HS-5 (cell line): ENCODE measurements around the gene PRPSAP2.
"Not testable (repeated sequence)": the region's sequence is repeated elsewhere in the genome, so short reads cannot be mapped to it uniquely, and the experiment has no call there.

ENCODE experiments used
- DNase-seq: peaks from one replicate; pipeline ENCODE4 v3.0.0-alpha.2; 2012; ENCODE audit warnings: low read depth

The PRPSAP2 gene, protein sequence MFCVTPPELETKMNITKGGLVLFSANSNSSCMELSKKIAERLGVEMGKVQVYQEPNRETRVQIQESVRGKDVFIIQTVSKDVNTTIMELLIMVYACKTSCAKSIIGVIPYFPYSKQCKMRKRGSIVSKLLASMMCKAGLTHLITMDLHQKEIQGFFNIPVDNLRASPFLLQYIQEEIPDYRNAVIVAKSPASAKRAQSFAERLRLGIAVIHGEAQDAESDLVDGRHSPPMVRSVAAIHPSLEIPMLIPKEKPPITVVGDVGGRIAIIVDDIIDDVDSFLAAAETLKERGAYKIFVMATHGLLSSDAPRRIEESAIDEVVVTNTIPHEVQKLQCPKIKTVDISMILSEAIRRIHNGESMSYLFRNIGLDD

DNA sequence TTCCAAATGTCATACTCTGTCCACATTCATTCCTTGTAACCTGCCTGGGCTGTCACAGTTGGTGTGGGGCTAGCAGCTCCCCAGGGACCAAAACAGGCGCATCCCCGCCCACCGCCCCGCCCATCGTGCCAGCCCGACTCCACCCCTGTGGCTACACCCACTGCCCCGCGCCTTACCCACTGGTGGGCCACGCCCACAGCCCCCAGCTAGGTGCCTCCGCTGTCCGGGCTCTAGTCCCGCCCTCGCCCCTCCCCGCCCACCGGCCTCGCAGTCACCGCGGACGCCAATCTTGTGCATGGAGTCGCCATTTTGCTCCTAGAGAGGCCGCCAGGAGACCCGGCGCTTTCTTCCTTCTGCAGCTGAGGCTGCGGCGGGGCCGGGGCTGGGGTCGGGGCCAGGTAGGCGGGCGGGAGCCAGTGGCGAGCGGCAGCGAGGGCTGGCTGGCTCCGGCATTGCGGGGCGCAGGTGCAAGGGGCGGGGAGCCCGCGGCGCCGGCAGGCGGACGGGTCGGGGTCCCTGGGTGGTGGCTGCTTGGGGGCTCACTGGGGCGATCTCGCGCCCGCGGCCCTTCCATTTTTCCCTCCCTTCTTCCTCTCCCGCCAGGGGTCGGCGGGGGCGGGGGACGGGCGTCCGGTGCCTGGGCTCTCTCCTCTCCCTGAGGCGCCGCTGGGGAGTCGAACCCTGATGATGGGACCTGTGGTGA, at the start of gene PRPSAP2:
Gene PRPSAP2 (plus strand): TSS at position 268 of the 703 bp plus-strand sequence. CDS start 7,703 bp downstream, outside the sequence.
- peak; percentile 67 for DNase-seq

DNA sequence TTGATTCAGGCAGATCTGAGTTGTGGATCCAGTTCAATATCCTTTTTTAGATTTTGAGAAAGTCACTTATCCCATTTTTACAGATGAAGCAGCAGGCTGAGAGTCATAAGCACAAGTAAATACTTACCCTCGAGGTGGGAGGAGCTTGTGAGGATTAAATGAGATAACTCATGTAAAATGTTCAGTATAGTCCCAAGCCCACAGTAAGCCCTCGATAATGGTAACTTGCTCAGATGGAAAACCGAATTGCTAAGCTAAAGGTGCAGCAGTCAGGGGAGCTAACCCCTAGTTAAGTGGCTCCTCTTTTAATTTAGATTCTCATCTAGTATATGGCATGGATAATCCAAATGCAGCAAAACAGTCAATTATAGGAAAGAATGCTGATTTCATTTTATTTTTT, 42.0 kb upstream of the PRPSAP2 start:
- not testable (repeated sequence) for DNase-seq

DNA sequence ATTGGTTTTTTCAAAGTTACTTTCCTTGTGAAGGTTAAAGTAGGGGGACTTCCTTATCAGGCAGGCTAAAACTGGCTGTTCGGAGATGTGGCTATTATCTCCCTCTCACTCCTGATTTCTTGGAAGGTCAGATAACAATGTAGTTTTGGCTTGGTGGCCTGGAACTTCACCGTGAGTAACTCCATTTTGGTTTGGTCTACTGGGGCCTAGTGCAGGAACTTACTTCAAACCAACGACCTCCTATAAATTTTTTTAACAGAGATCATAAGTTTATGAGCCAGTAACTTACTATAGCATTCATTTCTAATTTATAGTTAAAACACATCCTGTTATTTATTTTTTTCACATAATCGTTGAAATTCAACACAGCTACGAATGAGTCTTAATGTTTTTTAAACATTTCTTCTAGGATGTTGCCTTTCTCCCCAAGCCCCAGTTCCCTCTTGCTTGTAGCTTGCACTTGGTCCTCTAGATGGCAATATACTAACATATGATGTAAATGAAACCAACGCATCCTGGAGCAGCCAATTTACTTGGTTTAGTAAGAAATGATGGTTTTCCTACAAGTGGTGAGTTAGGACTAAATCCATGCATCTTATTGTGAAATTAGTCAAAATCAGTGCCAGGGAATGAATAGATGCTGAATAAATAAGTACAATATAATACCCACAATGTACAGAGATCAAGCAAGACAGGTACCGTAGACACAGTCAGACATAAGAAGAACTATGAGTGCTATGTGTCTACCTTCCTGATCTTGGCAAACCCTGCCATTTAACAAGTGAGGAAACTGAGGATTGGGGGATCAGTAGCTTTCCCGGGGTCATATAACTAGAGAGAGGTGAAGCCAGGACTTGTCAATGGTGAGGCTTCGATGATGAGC, 41.2 kb upstream of the PRPSAP2 start:
- DNase-seq = peak; percentile 19

DNA sequence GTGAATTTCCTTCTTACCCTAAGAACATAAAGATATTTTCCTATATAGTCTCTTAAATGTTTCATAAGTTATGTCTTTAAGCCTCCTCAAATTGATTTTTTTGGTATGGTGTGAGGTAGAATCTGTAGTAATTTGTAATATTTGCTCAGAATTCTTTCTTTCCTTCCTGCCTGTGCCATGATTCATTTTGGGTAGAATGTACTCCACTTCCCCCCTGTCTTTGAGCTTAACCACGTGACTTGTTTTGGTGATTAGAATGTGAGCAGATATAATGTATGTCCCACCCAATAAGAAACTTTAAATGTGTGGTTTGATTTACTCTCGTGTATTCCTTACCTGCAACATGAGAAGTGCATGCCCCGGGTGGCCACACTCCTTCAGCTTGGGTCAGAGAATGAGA, 36.5 kb upstream of the PRPSAP2 start:
- DNase-seq = not testable (repeated sequence)

DNA sequence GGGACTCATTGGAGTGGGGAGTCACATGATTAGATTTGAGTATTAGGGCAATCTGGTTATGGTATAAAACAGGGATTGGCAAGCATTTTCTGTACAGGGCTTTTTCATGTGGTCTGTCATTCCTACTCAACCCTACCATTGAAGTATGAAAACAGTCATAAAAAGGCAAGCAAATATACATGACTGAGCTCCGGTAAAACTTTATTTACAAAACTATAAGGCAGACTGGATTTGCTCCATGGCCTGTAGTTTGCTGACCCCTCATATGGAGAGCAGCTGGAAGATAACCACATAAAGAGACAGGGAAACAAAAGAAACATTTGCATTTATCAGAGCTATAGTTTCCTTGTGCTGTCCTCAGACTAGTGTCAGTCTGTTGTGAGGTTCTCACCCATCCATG, 30.3 kb upstream of the PRPSAP2 start:
- not testable (repeated sequence) for DNase-seq

DNA sequence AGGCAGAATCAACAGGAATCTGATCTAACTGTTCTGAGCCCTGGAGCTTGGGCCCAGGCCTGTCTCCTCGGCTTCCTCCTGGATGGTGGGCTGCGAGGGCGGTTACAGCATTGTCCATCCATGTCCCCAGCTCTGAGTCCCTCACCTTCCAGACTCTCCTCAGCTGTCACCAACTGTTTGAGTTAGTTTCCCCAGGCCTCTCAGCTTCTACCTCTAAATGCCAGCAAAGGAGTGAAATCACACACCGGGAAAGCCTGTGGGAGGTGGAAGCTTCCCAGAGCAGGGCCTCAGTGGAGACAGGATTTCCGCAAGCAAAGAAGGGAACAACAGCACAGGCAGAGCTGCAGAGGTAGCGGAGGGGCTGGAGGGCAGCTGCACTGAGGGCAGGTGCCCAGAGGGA, 9.4 kb upstream of the PRPSAP2 start:
- DNase-seq = no peak

DNA sequence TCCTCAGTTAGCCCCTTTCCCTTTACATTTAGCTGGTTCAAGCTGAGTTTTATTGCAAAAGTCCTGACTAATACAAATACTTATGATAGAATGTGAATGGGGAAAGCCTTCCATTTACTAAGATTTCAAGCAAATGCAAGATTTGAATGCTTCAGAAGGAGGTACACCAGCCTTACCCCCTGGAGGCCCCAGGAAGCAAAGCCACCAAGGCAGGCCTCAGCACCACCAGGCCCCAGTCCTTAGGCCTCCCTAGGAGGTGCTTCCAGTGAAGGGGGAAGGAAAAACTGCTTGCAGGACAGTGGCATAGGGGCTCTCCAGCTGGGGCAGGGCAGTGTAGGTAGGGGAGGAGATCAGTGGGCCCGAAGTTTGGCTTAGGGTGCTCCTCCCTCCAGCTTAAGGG, 7.3 kb upstream of the PRPSAP2 start:
- no peak for DNase-seq

DNA sequence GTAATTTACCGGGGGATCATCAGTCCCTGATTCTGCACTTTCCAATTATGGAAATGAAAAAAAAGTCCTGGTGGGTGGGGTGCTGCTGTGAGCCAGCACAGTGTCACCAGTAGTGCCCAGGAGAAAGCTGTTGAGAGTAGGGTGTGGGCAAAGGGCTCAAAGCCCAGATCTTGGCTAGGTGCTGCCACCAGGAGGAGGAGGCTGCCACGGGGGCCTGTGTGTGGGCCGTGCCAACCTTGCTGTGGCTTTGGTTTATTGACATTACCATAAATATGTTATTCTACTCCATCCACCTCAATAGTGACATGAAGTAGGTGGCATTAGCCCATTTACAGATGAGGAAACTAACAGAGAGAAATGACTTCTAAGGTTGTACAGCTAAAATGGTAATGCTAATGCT, 6.7 kb upstream of the PRPSAP2 start:
- no peak for DNase-seq

DNA sequence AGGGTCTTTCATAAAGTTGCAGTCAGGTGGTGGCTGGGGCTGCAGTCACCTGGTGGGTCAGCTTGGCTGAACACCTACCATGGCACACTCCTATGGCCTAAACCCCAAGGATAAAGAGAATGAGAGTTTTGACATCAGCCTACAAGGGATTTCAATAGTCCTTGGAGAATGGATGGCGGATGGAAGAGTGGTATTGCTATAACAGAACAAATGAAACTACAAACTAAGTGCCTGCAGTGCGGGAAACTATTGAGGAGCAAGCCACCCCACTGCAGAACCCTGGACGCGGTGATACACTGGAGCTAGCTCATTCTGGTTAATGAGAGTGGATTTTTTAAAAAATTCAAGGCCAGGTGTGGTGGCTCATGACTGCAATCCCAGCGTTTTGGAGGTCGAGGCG, 3.0 kb upstream of the PRPSAP2 start:
- no peak for DNase-seq

DNA sequence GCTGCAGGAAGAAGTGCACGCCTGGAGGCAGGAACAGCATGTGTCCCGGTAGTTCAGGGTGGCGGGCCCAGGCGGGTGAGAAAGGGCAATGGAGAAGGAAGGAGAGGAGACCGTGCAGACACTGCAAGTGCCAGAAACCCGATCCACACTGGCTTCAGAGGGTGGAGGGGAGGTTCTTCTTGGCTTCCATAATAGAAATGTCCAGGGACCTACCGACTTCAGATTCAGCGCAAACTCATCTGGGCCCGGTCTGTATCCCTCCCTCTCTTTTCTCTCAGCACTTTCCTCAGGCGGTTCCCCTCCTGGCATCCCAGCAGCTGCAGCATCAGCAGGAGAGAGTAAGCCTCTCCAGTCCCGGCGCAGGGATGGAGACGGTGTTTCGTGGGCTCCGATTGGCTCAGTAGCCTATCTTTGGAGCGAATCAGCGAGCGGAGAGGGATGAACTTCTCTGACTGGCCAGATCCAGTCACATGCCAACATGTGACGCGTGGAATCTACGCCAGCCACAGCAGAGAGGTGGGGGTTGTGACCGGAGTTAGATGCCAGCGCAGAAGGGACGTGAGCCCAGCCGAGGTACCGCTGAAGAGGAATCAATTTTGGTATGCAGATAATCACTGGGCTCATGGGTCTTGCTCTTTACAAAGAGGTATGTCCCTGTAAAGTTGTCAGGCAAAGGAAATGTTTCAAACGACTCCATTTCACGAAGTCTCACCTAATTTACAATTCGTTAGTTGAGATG, 1.9 kb upstream of the PRPSAP2 start:
- DNase-seq = peak; percentile 82

DNA sequence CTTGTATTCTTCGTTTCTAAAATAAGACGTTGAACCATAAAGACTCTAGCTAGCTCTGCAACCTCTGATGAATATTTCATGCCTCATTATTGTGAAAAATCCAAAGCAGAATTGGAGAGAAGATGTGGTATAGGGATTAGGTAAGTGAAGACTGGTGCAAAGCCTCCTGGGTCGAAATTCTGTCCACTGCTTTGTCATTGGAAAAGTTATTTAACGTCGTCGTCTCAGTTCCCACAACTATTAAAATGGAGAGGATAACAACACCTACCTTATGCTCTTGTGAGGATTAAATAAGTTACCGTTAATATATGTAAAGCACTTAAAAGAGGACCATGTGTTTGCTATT, 1.4 kb upstream of the PRPSAP2 start:
- no peak for DNase-seq

DNA sequence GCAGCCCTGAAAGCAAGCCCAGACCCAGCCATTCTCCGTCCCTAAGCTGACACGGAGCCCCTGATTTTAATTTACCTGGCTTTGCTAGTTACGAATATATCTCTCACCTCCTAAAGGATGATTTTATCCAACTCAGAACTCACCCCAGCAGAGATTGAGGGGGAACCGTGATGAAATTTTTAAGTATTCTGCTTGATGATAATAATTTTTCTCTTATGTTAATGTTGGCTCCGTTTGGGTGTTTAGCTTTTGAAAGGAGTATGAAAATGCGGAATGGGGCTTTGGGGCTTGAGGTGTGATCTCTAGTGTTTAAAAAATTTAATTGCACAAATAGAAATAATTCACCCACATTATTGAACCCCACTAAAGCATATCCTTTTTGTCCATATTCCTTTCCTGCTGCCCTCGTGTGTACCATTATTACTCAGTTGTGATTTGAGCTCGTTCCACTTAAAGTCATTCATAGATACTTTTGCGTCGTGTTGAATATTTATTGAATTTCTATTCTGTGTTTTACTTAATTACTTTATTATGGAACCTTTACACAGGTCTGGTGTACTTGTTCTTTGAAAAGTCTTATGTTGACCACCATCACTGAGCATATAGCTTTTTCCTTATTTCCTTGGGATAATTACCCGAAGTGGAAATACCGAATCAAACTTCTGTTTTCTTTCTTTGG, 775 bp downstream of the PRPSAP2 start:
- DNase-seq = no peak

DNA sequence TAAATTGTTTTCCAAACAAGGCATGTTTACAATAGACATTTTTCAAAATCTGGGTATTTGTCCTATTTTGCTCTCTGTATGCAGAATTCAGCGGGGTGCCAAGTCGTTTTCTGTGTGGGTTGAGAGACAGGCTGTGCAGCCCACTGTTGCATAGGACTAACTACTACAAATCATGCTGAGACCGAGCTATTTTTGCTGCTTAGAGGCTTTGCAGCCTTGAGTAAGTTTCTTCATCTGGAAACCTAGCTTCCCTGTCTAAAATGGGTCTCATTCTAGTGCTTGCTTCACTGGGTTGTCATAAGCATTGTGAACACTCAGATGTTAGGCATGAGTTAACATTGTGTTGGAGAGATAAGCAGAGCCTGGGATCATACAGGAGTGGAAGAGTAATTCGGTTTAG, 1.3 kb downstream of the PRPSAP2 start:
- no peak for DNase-seq

DNA sequence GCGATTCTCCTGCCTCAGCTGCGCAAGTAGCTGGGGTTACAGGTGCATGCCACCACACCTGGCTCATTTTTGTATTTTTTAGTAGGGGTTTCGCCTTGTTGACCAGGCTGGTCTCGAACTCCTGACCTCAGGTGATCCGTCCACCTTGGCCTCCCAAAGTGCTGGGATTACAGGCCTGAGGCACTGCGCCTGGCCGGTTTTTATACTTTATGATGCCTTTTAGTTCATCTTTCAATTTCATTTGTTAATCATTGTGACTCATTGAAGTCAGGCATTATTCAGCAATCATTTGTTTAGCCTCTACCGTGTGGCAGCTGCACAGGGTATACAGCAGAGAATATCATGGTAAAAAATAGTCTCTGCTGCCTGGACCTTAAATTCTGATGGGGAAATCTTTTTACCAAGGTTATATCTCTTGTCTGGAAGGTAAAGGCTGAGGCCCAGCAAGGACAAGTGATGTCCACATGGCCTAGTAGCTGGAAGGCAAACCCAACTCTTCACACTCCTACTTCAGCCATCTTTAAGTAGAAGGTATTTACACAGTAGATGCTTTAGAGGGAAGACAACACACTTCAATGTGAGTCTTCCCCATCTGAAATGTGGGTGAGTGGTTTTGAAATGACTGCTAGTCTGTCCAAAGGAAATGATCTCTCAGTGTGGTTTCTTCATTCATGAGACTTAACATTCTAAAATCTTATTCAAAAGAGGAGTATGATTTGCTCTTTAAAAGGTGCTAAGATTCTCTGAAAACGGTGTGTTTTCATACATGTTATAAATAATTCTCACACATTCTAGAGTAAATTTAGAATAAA, 2.4 kb downstream of the PRPSAP2 start:
- DNase-seq = no peak

DNA sequence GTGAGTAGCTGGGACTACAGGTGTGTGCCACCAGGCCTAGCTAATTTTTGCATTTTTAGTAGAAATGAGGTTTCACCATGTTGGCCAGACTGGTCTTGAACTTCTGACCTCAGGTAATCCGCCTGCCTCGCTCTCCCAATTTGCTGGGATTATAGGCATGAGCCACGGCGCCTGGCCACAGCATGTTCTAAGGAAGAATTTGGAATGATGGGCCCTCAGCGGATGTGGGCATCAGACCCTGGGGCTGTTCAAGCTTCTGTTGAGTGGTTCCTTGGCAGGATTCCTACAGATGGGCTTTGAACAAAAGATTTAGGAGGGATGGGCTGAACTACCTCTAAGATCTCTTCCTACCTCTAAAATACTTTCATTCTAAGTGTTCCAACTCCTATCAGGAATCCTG, 4.1 kb downstream of the PRPSAP2 start:
- no peak for DNase-seq

DNA sequence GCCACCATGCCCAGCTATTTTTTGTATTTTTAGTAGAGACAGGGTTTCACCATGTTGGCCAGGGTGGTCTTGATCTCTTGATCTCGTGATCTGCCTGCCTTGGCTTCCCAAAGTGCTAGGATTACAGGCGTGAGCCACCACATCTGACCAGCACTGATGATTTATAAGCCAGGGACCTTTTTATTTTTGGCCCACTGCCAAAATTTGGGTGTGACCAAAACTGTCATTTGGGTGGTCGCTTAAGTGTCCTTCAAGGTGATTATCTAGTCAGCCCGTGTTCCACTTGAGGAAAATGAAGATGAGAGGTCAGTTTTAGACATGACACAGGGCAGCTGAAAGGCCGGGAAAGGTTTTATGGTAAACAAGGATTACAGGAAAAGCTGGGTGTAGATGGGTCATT, 7.1 kb downstream of the PRPSAP2 start:
- not testable (repeated sequence) for DNase-seq

DNA sequence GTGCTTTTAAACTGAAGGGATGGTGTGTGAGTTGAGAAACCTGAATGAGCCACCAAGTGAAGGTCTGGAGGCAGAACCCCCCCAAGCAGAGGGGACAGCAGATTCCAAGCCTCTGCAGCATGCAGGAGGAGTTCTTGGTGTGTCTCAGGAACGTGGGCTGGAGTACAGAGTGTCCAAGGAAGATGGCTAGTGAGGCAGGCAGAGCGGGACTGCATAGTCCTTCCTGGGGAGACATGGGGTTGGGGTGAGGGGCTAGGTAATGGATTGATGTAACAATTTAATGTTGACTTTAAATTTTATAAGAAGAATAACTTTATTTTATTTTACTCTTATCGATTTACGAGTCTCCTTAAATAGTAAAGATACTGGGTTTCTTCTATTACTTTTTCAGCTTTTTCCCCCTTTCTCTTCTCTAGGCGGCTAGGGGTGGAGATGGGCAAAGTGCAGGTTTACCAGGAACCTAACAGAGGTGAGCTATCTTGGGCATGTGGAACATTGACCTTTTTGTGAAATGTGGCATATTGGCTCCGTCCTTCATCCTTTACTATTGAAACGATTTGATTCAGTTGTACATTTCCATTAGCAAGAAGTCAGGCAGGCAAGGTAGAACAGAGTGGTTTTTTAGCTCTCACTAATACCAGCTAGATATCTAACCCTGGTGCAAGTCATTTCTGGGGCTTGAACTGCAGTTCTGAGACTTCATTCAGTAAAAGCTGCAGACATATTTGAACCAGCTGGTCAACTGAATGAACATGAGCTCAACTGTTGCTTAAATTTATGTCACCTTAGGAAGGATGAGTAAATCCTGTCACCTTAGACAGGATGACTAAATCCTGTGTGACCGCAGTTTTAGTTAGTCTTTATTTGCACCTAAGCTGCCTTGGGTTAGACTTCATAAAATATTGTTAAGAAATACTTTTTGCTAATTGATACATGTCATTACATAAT, 9.2 kb downstream of the PRPSAP2 start:
- DNase-seq = no peak

DNA sequence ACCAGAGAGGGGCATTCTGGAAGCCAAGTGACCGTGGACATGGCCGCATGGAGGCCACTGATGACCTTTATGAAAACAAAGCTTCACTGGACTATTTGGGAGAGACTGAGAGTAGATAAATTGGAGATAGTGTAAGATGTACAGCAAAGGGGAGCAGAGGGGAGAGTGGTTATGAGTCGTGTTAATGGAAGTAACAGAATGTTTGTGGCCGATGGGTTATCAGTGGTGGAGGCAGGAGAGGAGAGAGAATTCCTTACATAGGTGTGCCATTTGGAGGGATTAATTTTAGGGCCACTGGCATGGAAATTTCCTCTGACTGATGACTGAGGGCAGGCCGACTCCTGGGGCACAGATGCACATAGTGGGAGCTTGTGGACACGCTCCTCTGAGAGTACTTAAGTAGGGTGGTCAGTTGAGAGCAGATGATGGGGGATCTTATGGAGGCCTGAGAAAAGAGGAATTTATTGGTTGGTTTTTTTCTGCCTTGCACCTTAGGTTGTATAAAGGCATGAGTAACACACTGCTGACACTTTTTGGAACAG, 19.2 kb downstream of the PRPSAP2 start:
- peak; percentile 28 for DNase-seq

DNA sequence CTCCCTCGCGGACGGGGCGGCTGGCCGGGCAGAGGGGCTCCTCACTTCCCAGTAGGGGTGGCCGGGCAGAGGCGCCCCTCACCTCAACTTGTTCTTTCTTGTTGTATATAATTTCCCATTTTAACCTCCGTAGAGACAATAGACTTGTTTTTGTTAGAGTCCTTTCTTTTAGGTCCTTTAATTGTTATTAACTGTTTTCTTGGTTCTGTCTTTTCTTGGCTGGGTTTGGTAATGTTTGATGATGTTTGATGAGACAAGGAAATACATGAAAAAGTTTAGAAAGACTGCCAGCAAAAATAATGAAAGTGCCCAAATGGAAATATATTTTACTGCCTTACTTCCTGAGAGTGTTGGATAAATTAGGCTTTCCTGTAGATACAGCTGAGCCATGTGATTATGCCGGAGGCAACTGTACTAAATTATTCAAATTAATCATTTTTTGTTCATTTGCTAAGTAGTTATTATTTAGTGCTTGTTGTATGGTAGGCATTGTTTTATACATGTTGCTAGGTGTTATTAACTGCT, 30.9 kb downstream of the PRPSAP2 start:
- no peak for DNase-seq
